GM19193 (cell line): Measurements from ENCODE around the gene PANX2.

ENCODE experiments used
- POLR2A ChIP-seq: IDR thresholded peaks from 4 replicates; pipeline ENCODE4 v1.6.1; 2011; ENCODE audit not compliant: insufficient read depth, insufficient read length; ENCODE audit errors: extremely low read depth

PANX2 gene

GRCh38 chr22:50161508-50162390 is 8.8 kb upstream of the PANX2 start:
- no peak for TF ChIP-seq POLR2A

DNA sequence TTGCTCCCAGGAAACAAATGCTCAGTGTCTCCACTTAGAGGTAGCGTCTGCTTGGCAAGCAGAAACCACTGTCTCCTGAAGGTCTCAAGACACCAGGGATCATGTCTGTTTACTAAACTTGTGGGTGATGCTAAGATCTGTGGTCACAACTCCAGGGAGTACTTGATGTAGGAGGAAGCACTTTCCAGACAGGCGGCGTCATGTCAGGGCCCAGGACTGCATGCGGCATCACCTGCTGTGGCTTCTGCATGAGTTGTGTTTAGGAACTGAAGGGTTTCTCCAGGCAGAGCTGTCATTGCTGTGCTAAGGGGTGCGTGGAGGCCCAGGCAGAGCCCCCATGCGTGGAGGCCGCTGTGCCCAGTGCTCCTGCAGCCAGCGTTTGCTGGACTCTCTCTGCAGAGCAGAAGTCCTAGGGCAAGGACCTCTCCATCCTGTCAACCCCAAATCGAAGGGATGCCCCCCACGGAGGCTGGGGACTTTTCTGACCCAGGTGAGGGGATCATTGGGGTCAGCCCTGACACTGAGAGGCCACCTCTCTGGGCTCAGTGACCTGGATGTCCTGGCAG is 8.1 kb upstream of the PANX2 start:
- TF ChIP-seq POLR2A = no peak

DNA sequence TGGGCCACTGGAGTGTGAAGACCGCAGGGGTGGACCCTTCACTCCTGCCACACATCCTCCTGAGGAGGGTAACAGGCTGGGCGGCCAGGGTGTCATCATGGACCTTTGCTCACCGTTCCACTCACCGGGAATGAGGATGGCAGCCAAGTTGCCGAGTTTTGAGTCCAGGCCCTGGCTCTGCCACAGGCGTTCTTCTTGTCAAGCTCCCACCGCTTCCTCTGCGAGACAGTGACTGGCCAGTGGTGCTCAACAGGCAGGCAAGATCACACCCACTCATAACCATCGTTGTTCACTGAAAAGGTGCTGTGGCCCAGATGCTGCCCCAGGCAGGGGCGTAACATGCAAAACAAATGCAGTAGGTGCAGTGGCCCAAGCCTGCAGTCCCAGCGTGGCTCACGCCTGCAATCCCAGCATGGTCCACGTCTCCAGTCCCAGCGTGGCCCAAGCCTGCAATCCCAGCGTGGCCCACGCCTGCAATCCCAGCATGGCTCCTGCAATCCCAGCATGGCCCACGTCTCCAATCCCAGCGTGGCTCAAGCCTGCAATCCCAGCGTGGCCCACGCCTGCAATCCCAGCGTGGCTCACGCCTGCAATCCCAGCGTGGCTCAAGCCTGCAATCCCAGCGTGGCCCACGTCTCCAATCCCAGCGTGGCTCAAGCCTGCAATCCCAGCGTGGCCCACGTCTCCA is 5.0 kb upstream of the PANX2 start:
- no peak for TF ChIP-seq POLR2A

DNA sequence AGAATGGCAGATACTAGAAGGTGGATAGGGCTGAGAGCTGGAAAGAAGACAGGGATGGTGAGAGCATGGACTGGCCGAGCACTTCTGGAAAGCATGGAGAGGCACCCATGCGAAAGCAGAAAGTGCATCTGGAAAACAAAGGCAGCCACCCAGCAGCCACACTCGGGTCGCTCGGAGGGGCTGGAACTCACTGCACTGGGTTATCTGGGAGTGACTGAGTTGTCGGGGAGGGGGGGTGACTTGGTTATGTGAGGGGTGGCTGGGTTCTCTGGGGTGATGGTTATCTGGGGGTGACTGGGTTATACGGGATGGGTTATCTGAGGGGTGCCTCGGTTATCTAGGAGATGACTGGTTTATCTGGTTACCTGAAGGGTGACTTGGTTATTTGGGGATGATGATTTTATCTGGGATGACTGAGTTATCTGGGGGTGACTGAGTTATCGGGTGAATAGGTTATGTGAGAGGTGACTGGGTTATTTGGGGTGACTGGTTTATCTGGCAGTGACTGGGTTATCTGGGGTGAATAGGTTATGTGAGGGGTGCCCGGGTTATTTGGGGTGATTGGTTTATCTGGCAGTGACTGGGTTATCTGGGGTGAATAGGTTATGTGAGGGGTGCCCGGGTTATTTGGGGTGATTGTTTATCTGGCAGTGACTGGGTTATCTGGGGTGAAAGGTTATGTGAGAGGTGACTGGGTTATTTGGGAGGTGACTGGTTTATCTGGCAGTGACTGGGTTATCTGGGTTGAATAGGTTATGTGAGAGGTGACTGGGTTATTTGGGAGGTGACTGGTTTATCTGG is 2.6 kb upstream of the PANX2 start:
- TF ChIP-seq POLR2A = no peak

DNA sequence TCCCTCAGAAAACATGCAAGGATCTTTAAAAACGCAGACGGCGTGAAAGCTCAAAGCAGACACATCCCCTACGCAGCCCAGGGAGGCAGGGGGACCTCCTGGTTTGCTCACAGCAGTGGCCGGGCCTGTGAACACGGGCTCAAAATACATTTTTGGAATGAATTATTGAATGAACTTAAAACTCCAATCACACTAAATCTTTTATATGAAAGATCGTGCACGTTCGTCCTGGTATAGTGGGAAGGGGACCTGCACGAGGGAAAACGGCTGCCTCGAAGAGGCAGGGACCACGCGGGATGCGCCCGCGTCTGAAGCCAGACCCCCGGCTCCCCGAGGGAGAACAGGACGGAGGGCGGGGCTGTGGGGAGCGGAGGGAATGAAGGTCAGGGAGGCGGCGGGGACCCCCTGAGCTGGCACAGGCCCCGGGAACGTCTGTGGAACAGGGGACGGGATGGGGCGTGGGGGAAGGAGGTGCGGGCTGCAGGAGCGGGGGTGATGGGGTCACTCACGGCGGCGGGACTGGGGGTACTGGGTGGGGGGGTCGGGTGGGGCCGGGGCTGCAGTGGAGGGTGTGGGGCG is 1.3 kb upstream of the PANX2 start:
- TF ChIP-seq POLR2A = no peak

DNA sequence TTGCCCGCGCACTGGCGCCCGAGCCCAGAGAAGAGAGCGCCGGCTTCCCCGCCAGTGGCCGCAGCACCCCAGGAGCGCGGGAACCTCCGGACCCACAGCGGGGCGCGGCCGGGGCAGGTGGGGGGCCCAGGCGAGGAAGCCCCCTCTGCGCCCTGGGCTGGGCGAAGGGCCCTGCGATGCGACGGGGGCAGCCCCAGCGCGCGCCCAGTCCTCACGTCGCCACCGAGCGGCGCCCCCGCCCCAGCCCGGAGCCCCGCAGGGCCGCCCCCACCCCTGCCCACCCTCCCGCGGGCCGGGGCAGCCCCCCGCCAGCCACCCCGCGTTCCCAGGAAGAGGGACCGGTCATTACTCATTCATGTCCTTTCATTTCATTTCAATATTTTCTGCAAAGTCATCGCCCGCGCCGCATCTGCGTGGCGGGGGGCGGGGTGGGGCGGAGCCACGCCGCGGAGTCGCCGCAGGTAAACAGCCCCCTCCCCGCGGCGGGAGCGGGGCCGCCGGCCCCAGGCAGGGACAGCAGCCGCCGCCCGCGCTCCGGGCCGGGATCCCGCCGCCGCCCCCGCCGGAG is 673 bp upstream of the PANX2 start:
- TF ChIP-seq POLR2A = no peak

- TF ChIP-seq POLR2A = no peak
Measured at GRCh38 chr22:50171319-50171964, 911 bp downstream of the PANX2 start.

DNA sequence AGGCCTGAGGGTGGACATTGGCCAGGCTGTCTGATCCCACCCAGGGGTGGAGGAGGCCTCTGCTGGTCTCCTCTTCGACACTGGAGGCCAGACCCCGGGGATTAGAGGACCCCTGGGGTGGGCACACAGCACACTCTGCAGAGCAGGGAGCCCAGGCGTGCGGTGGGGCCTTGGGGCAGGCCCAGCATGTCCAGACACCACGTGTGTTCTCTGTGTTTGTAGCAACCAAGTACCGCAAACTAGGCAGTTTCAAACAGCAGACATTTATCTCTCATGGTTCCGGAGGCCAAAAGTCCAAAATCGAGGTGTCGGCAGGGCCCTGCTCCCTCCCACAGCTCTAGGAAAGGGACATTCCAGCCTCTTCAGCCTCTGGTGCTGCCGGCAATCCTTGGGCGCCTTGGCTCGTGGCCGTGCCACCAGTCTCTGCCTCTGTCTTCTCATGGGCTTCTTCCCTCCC is 1.5 kb downstream of the PANX2 start:
- no peak for TF ChIP-seq POLR2A

DNA sequence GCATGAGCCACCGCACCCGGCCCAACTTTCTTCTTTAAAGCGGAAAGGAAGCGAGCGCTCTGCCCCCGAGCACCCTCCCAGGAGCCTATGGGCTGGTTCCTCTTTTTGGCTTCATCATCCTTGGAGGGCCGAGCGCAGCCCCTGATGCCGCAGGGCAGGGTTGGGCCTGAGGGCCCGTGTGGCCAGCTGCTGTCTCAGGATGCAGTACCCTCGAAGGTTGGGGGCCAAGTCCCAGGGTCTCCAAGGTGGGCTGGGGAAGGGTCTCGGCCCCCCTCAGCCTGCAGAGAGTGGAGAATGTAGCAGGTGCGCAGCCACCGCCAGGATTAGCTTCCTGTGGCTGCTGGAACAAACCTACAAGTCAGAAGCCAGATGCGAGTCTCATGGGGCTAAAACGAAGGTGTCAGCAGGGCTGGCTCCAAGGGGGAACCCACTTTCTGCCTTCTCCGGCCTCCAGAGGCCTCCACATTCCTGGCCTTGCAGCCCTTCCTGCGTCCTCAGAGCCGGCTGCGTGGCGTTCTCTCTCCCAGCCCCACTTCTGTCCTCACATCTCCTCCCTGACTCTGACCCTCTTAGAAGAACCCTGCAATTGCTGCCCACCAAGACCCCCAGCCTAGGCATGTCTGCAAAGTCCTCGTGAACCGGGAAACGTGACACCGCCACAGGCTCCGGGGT is 2.9 kb downstream of the PANX2 start:
- TF ChIP-seq POLR2A = no peak

DNA sequence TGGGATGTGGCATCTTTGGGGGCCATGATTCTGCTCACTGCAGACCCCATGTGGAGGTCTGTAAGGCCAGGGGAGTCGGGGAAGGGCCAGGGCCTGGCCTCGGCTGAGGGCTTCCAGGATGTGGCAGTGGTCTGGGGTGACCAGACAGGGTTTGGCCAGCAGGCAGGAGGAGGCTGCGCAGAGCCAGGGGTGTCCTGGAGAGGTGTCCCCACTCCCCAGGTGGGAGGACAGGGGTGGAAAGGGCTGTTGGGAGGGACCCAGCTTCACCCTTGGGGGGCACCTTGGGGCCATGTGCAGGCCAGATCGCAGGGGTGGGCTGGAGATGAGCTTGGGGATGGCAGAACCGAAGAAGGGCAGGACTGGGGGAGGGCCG is 3.4 kb downstream of the PANX2 start:
- TF ChIP-seq POLR2A = no peak

DNA sequence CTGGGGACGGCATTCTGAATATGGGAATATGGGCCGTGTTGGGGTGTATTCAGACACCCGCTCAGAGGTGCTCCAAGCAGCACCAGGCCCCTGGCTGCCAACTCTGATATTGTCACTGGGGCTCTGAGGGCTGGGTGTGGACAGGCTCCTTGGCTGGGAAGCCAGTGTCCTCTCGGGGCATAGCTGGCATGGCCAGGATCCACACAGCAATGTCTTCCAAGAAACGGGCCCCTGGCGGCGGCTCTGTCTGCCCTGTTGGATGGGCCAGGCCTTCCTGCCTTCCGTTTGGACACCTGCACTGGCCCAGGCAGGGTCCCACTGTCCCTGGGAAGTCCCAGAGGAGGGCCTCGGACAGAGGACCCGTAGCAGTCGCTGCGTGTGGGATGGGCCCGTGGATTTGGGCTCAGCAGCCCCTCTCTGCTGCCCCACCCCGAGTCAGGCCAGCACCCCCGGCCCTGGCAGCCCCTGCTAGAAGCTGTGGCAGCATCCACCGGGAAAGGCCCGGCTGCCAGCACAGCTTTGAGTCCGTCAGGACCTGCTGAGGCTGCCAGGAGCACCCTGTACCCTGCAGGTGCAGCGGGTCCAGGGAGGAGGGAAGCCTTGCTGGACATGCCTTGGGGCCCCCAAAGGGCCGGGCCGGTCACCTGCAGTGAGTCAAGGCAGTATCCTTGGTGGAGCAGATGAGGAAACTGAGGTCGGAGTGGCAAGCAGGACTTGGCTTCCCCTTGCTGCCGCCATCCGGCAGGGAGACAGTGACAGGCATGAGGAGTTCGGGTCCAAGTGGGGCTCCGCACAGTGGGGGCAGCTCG is 4.1 kb downstream of the PANX2 start:
- no peak for TF ChIP-seq POLR2A

DNA sequence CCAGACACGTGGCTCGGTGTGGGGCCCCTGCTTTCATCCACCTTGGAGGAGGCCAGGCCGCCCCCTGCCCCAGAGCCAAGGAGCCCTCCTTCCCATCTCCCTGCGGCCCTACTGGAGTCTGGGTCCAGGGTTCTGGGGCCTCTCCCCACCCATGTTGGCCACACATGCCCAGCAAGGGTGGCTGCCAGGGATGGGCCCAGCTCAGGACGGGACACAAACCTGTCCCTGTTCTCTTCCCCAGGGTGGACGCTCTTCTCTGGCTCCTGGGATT is 4.6 kb downstream of the PANX2 start:
- no peak for TF ChIP-seq POLR2A

DNA sequence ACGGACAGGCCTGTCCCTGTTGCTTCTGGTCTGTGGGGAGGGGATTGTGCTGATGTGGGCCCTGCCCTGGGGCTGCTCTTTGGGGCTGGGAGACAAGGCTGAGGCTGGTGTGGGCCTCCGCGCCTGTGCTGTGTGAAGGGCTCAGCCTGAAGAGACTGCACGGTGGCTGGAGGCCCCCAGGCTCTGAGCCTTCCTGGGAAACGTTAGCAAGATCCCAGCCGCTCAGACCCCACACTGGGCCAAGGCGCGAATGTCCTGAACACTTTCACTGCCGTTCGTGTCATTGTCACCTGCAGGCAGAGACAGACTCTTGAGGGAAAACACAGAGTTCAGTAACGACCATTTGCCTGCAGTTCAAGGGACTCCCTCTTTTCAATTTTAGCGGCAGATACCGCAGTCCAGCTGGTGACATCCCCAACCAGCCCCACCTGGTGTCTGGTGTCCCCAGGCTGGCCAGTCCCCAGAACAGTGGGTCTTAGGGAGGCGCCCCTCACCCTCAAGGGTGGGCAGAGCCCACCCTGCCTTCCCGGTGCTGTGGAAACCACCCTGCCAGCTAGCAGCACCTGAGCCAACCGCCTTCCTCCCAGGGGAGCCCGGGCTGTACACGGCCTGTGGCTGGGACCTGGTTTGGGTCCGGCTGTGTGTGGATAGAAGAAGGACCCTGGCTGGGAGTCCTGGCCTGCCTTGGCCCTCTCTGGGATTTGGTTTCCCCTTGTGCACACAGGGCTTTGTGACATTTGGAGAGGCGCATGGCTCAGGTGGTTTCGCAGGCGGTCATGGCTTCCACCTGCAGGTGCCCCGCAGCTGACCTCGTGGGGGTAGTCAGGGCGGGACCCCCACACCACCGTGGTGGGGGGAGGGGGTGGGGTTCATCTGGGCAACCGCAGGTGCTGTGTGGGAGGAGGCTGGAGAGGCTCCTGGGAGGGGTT is 5.7 kb downstream of the PANX2 start:
- no peak for TF ChIP-seq POLR2A
